GM12872 (cell line): Measurements from ENCODE around the gene KATNAL1.

Experiments
- TF ChIP-seq, protein P1 (sequence below): IDR thresholded peaks from 3 replicates; pipeline ENCODE4 v1.5.1; 2011; ENCODE audit warnings: low read depth, mild to moderate bottlenecking, low read length, moderate library complexity; ENCODE audit not compliant: insufficient read depth

KATNAL1 gene

DNA sequence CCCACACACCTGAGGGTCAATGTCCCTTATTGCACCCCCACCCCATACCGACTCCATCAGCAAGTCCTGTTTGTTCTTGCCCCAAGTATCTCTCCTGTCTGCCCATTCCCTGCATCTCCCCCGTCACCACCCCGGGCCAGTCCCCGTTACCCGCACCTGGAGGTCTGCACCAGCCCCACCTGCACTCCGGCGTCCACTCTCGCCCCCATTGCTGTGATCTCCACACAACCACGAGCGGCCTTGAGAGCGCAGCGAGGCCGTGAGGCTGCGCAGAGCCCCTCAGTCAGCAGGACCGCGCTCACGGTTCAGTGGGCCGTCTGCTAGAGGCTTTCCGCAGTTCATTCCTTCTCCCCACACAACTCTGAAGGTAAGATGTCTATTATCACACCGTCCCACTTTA is 152.8 kb downstream of the KATNAL1 start:
- TF ChIP-seq, protein P1, sequence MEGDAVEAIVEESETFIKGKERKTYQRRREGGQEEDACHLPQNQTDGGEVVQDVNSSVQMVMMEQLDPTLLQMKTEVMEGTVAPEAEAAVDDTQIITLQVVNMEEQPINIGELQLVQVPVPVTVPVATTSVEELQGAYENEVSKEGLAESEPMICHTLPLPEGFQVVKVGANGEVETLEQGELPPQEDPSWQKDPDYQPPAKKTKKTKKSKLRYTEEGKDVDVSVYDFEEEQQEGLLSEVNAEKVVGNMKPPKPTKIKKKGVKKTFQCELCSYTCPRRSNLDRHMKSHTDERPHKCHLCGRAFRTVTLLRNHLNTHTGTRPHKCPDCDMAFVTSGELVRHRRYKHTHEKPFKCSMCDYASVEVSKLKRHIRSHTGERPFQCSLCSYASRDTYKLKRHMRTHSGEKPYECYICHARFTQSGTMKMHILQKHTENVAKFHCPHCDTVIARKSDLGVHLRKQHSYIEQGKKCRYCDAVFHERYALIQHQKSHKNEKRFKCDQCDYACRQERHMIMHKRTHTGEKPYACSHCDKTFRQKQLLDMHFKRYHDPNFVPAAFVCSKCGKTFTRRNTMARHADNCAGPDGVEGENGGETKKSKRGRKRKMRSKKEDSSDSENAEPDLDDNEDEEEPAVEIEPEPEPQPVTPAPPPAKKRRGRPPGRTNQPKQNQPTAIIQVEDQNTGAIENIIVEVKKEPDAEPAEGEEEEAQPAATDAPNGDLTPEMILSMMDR: no peak

DNA sequence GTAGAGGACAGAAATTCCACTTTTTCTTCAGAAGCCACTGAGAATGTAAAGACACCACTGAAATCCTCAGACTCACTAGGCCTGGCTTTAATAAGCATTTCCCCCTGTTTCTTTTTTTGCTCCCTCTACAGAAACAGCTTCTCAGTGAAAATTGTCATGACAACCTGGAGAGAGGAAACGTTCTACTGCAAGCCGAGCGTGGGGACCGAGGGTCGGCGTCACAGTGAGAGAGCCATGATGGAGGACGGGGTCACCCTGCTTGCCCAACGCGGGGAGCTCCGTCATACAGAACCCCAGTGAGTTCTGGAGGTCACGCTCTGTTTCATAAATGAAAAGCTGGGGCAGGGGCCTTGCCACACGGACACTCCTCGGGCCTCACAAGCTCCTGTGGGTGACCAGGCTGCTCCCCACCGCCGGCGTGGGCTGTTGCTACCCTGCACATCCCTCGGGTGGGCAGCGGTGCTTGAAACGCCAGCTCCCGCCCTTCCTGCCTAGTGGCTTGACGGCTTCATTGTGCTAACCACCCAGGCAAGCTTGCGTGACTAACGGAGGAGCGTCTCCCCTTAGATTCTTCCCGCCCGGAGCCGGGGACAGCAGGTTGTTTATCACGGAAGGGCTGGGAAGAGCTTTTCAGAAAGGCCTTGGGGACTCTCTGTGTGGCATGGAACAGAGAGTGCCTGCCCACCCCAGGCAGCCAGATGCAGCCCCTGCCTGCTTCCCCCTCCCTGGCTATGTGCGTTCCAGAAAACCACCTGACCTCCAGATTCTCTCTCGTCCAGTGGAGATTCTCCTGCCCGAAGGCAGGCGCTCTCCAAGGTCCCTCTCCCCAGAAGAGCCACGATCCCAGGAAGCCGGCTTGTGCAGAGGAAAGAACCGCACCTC is 153.6 kb downstream of the KATNAL1 start:
- TF ChIP-seq, protein P1: no peak
